WI38 (cell line): ENCODE data around the gene OSBPL2.

Source experiments
- H3K4me3 ChIP-seq: 2 replicates; pipeline ENCODE4 v1.5.1; 2011; ENCODE audit warnings: low read depth, mild to moderate bottlenecking, control low read depth, low read length
- TF ChIP-seq, protein P1 (sequence below): IDR thresholded peaks from 2 replicates; pipeline ENCODE4 v1.5.1; 2012; ENCODE audit warnings: low read depth, mild to moderate bottlenecking, control low read depth, low read length

Gene OSBPL2

GRCh38 chr20:62302341-62303061 lies 64.2 kb downstream of the OSBPL2 start, which contains the start of gene ADRM1:
ADRM1 (plus strand) TSS chr20:62302997; CDS start chr20:62303569, 572 bp downstream.
- peak within 1 kb of the TSS; percentile 88 for H3K4me3 ChIP-seq
- TF ChIP-seq, protein P1, sequence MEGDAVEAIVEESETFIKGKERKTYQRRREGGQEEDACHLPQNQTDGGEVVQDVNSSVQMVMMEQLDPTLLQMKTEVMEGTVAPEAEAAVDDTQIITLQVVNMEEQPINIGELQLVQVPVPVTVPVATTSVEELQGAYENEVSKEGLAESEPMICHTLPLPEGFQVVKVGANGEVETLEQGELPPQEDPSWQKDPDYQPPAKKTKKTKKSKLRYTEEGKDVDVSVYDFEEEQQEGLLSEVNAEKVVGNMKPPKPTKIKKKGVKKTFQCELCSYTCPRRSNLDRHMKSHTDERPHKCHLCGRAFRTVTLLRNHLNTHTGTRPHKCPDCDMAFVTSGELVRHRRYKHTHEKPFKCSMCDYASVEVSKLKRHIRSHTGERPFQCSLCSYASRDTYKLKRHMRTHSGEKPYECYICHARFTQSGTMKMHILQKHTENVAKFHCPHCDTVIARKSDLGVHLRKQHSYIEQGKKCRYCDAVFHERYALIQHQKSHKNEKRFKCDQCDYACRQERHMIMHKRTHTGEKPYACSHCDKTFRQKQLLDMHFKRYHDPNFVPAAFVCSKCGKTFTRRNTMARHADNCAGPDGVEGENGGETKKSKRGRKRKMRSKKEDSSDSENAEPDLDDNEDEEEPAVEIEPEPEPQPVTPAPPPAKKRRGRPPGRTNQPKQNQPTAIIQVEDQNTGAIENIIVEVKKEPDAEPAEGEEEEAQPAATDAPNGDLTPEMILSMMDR, result peak; percentile 93

DNA sequence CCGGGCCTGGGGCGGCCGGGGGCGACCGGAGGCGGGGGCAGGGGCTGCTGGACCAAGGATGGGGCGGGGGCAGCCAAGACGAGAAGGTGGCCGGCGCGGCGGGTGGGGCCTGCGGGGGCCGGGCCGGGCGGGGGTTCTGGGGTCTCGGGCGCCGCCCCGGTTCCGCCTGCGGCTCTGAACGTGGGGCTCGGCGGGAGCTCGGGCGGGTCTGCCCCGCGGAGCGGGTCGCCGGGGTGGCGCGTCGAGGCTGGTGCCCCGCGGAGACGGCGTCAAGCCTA lies 64.7 kb downstream of the OSBPL2 start:
- peak overlapping the region; percentile 88 for H3K4me3 ChIP-seq
- TF ChIP-seq, protein P1, result no peak

- TF ChIP-seq, protein P1, result no peak
- H3K4me3 ChIP-seq, result peak overlapping the region; percentile 88
Observed at GRCh38 chr20:62303340-62304226, 65.3 kb downstream of the OSBPL2 start.

- TF ChIP-seq, protein P1, result no peak
- H3K4me3 ChIP-seq, result peak overlapping the region; percentile 88
Observed at GRCh38 chr20:62304331-62305148, 66.2 kb downstream of the OSBPL2 start.

DNA sequence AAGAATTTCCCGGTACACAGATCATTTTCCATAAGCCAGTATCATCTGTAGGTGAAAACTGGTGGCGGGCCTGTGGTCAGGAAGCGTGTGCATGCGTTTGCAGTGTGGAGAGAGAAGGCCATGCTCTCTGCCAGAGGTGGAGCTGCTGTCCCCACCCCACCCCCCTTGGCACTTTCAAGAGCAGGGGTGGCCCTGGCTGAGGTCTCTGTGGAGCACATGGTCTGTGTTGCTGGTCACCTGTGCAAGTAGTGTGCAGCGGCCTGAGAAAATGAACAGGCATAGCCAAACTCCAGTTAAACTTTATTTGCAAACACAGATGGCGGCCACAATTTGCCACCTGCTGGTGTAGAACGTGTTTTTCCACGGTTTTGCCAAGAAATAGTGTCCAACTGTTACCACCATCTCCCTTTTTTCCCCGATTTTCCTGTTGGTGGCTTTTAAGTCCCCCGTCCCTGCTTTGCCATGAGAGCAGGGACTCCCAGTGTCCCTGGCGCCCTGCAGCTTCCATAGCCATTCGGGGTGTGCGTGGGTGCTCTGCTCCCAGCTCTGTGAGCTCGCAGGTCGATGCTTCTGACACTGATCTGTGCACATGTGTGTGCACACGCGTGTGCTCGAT lies 66.9 kb downstream of the OSBPL2 start:
- no peak overlapping the region for H3K4me3 ChIP-seq
- TF ChIP-seq, protein P1, result no peak

GRCh38 chr20:62305765-62306413 lies 67.6 kb downstream of the OSBPL2 start:
- TF ChIP-seq, protein P1, result no peak
- H3K4me3 ChIP-seq, result no peak overlapping the region
